GM19328 (cell line): ENCODE measurements around the gene MOB2.

Source experiments
- ATAC-seq: cut with Tn5 transposase; IDR thresholded peaks from one replicate; pipeline ENCODE4 v1.9.1; 2021; ENCODE audit warnings: mild to moderate bottlenecking, moderate library complexity; ENCODE audit not compliant: unreplicated experiment

MOB2 gene

GRCh38 chr11:1487851-1488574 is 1.4 kb upstream of the MOB2 start:
- no peak for ATAC-seq

- ATAC-seq: no peak
Observed at GRCh38 chr11:1487091-1487850, 692 bp upstream of the MOB2 start.

GRCh38 chr11:1485504-1485885 is 1.1 kb downstream of the MOB2 start:
- no peak for ATAC-seq

- ATAC-seq: no peak
Observed at GRCh38 chr11:1484695-1485503, 1.7 kb downstream of the MOB2 start.

GRCh38 chr11:1484061-1484671 is 2.4 kb downstream of the MOB2 start:
- ATAC-seq: no peak

- ATAC-seq: no peak
Observed at GRCh38 chr11:1483445-1483961, 3.1 kb downstream of the MOB2 start.

- no peak for ATAC-seq
Observed at GRCh38 chr11:1482581-1483444, 3.8 kb downstream of the MOB2 start.

GRCh38 chr11:1481861-1482441 is 4.6 kb downstream of the MOB2 start:
- ATAC-seq: no peak

- ATAC-seq: no peak
Observed at GRCh38 chr11:1481483-1481825, 5.1 kb downstream of the MOB2 start.

- ATAC-seq: no peak
Observed at GRCh38 chr11:1480555-1481482, 5.8 kb downstream of the MOB2 start.

- no peak for ATAC-seq
Observed at GRCh38 chr11:1480191-1480554, 6.4 kb downstream of the MOB2 start.

- ATAC-seq: no peak
Observed at GRCh38 chr11:1479678-1480118, 6.9 kb downstream of the MOB2 start.

GRCh38 chr11:1479006-1479677 is 7.4 kb downstream of the MOB2 start:
- no peak for ATAC-seq

- no peak for ATAC-seq
Observed at GRCh38 chr11:1478544-1478943, 8.0 kb downstream of the MOB2 start.

- no peak for ATAC-seq
Observed at GRCh38 chr11:1478011-1478410, 8.6 kb downstream of the MOB2 start.

GRCh38 chr11:1476940-1477736 is 9.4 kb downstream of the MOB2 start:
- no peak for ATAC-seq

GRCh38 chr11:1475841-1476240 is 10.7 kb downstream of the MOB2 start:
- ATAC-seq: no peak
